ENCODE measurements around the gene MYO1C.

GRCh38 chr17:1488826-1489270, 3.6 kb downstream of the MYO1C start:
- TF ChIP-seq EZH2 (IDR thresholded peaks at IDR 0.05; ENCODE audit: insufficient read depth, poor library complexity, severe bottlenecking) (no peak), EZH2phosphoT487 (IDR thresholded peaks at IDR 0.05; ENCODE audit: insufficient read depth, low read depth) (no peak)
